Rectal smooth muscle tissue (tissue), 1 donor: ENCODE measurements around the gene JAKMIP1.

Experiments used
- H3K27ac ChIP-seq: one replicate; pipeline ENCODE4 v1.7.0; 2013; ENCODE audit warnings: low read depth, low read length, inconsistent platforms
- H3K27me3 ChIP-seq: one replicate; pipeline ENCODE4 v1.7.0; 2013; ENCODE audit warnings: low read length; ENCODE audit not compliant: control insufficient read depth, insufficient read depth
- H3K36me3 ChIP-seq: one replicate; pipeline ENCODE4 v1.7.0; 2013; ENCODE audit warnings: low read length; ENCODE audit not compliant: control insufficient read depth, insufficient read depth
- H3K4me1 ChIP-seq: one replicate; pipeline ENCODE4 v1.7.0; 2013; ENCODE audit warnings: low read length; ENCODE audit not compliant: control insufficient read depth, insufficient read depth
- H3K4me3 ChIP-seq: one replicate; pipeline ENCODE4 v1.7.0; 2013; ENCODE audit warnings: low read length
- H3K9ac ChIP-seq: one replicate; pipeline ENCODE4 v1.7.0; 2013; ENCODE audit warnings: low read length

JAKMIP1 gene

DNA sequence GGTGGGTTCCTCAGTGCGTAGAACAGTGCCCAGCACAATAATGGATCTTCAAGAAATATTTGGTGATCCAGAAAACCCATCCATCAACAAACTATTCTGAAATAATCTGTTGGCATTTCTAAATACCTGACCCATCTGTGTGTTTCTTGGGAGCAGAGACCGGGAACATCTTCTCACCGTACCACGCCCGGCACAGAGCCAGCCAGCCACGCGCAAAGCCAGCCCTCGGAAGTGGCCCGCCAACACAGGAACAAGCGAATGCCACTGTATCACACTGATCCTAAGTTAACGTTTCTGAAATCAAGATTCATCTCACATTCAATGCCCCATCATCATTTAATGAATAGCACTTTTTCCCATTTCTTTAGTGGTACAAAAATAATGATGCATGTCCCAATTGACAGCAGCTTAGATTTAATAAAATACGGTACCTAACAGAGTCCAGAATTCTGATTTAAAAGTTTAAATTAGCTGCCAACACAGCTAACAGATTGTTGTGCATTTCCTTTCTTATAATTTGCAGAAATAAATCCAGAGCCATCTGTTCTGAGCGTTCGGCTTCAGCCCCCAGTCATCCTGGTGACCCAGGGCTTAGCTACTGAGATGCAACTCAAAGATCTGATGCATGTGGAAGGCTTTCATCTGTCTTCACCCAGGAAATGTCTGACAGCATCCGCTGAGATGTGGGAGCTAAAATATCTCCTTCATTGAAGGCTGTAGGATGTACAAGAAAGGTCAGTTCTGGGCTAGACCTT, 44.2 kb downstream of the JAKMIP1 start:
- Histone ChIP-seq H3K4me1 (no peaks in the 10 kb centered on the region), H3K9ac (no peak overlapping the region), H3K36me3 (no peaks in the 10 kb centered on the region), H3K27ac (no peak overlapping the region), H3K4me3 (no peak overlapping the region), H3K27me3 (no peaks in the 10 kb centered on the region)

- Histone ChIP-seq H3K27me3 (no peaks in the 10 kb centered on the region), H3K9ac (no peak overlapping the region), H3K4me3 (no peak overlapping the region), H3K27ac (no peak overlapping the region), H3K4me1 (no peaks in the 10 kb centered on the region), H3K36me3 (no peaks in the 10 kb centered on the region)
Observed at GRCh38 chr4:6154875-6155274, 45.5 kb downstream of the JAKMIP1 start.

DNA sequence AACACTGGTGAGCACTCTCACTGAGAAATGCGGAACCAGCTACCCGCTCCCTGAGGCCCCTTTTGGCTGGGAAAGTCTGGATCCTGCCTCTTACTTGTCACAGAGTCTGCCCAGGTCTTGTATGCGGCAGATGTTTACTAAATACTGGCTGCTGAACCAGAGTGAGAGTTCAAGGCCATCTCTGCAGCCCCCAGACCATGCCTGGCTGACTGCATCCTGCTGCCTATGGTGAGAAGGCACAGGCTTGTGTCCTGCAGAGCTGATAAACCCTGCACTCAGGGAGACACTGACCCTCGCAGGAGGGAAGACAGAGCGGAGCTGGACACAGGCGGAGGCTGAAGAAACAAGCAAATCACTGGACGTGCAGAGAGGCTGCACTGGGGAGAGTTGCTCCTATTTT, 46.5 kb downstream of the JAKMIP1 start:
- H3K27me3 ChIP-seq: no peaks in the 10 kb centered on the region
- H3K9ac ChIP-seq: no peak overlapping the region
- H3K4me3 ChIP-seq: no peak overlapping the region

GRCh38 chr4:6152869-6153705, 47.3 kb downstream of the JAKMIP1 start:
- no peak overlapping the region for H3K9ac ChIP-seq
- no peak overlapping the region for H3K4me3 ChIP-seq
- no peak overlapping the region for H3K27ac ChIP-seq
- no peaks in the 10 kb centered on the region for H3K27me3 ChIP-seq
- no peaks in the 10 kb centered on the region for H3K36me3 ChIP-seq
- no peaks in the 10 kb centered on the region for H3K4me1 ChIP-seq

More for the DNA sequence above, 46.5 kb downstream of the JAKMIP1 start:
- Histone ChIP-seq H3K4me1 (no peaks in the 10 kb centered on the region), H3K36me3 (no peaks in the 10 kb centered on the region), H3K27ac (no peak overlapping the region)

- Histone ChIP-seq H3K4me3 (no peak overlapping the region), H3K9ac (no peak overlapping the region), H3K36me3 (no peaks in the 10 kb centered on the region), H3K27ac (no peak overlapping the region), H3K4me1 (no peaks in the 10 kb centered on the region), H3K27me3 (no peaks in the 10 kb centered on the region)
Observed at GRCh38 chr4:6150046-6150735, 50.2 kb downstream of the JAKMIP1 start.

DNA sequence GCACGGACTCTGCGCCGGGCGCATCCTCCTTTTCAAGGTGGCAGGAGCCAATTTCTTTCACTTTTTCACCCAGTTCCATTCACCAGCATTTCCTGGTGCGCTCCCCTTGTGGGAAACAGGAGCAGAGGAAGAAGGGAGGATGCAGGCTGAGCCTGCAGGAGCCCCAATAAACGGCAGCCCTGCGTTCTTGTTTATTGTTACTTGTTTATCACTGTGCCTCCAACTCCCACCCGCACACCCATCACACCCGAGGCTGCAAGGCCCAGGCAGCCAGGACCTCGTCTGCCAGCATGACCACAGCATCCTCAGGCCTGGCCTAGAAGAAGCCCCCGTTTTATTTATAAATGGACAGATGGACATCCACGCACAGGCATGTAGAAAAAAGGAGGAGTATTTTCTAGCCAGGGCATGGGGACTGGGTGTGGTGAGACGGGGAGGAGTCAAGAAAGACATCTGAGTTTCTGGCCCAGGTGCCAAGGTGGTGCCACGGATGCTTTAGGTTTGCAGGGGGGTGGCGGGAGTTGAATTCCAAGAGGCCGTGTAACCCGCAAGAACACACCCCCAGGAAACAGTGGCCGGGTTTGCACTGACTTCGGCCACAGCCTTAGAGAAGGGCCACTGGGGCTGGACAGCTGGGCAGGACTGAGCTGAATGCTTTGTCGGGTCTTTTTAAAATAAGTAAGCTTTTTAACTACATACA, 51.7 kb downstream of the JAKMIP1 start:
- no peaks in the 10 kb centered on the region for H3K27me3 ChIP-seq
- H3K4me3 ChIP-seq: no peak overlapping the region
- H3K4me1 ChIP-seq: no peaks in the 10 kb centered on the region
- no peak overlapping the region for H3K27ac ChIP-seq
- H3K9ac ChIP-seq: no peak overlapping the region
- H3K36me3 ChIP-seq: no peaks in the 10 kb centered on the region

GRCh38 chr4:6147441-6147840, 52.9 kb downstream of the JAKMIP1 start:
- no peak overlapping the region for H3K9ac ChIP-seq
- H3K27ac ChIP-seq: no peak overlapping the region
- no peak overlapping the region for H3K4me3 ChIP-seq
- no peaks in the 10 kb centered on the region for H3K27me3 ChIP-seq
- no peaks in the 10 kb centered on the region for H3K4me1 ChIP-seq
- no peaks in the 10 kb centered on the region for H3K36me3 ChIP-seq

DNA sequence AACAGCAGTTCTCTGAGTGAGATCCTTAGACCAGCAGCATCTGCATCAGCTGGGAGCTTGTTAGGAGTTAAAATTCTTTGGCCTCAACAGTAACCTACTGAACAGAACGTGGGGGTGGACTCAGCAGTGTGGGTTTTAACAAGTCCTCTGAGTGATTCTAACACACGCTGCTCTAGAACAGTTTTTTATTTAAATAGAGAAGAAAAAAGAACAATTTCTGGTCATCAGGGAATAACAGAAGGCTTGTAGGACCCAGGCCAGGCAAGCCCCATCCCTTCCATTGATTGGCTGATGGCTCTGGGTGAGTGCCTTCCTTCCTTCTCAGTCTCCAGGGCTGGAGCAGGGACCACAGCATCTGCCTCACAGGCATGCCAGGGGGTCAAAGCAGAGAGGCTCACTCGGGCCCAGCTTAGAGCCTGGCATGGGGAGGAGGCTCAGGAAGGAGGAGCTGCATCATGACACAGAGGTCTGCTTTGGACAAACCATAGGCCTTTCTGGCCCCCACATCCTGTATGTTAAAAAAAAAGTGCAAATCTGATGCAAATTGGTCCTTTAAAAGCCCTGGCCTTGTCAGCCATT, 56.7 kb downstream of the JAKMIP1 start:
- no peaks in the 10 kb centered on the region for H3K36me3 ChIP-seq
- no peak overlapping the region for H3K4me3 ChIP-seq
- no peak overlapping the region for H3K27ac ChIP-seq

GRCh38 chr4:6142935-6143602, 57.3 kb downstream of the JAKMIP1 start:
- H3K36me3 ChIP-seq: no peaks in the 10 kb centered on the region
- no peaks in the 10 kb centered on the region for H3K27me3 ChIP-seq
- H3K27ac ChIP-seq: no peak overlapping the region
- H3K4me1 ChIP-seq: no peaks in the 10 kb centered on the region
- H3K4me3 ChIP-seq: no peak overlapping the region
- no peak overlapping the region for H3K9ac ChIP-seq

More for the DNA sequence above, 56.7 kb downstream of the JAKMIP1 start:
- Histone ChIP-seq H3K27me3 (no peaks in the 10 kb centered on the region), H3K4me1 (no peaks in the 10 kb centered on the region), H3K9ac (no peak overlapping the region)

DNA sequence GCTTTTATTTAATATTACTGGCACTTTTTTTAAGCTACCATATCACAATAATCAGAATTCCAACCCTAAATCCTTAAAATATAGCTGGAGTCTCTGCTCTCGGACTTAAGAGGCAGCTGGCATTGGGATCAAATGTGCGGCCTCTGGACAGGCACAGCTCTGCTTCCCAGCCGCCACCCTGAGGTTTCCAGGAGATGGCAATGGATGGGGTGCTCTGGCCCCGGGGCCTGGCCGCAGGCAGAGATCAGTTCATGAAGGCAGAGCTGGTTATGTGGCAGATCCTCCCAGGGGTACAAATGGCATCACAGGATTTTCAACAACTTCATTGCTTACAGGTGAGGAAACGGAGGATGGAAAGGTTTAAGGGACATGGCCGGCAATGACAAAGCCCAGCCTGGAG, 57.8 kb downstream of the JAKMIP1 start:
- H3K27ac ChIP-seq: no peak overlapping the region
- no peaks in the 10 kb centered on the region for H3K27me3 ChIP-seq
- no peak overlapping the region for H3K9ac ChIP-seq
- no peaks in the 10 kb centered on the region for H3K36me3 ChIP-seq
- no peaks in the 10 kb centered on the region for H3K4me1 ChIP-seq
- no peak overlapping the region for H3K4me3 ChIP-seq

- Histone ChIP-seq H3K4me3 (no peak overlapping the region), H3K9ac (no peak overlapping the region), H3K27ac (no peak overlapping the region), H3K4me1 (no peaks in the 10 kb centered on the region), H3K36me3 (no peaks in the 10 kb centered on the region), H3K27me3 (no peaks in the 10 kb centered on the region)
Observed at GRCh38 chr4:6141554-6141953, 58.8 kb downstream of the JAKMIP1 start.
